Astrocyte (in vitro differentiated cells and primary cell): ENCODE results near the gene ADGRB3.

Source experiments
- CTCF ChIP-seq: IDR thresholded peaks from 2 replicates; pipeline ENCODE4 v1.5.1; 2011; ENCODE audit warnings: low read depth, mild to moderate bottlenecking, inconsistent platforms, low read length, moderate library complexity; ENCODE audit not compliant: insufficient read depth
- EZH2 ChIP-seq: IDR thresholded peaks from 2 replicates; pipeline ENCODE4 v1.6.1; 2012; ENCODE audit warnings: mild to moderate bottlenecking, low read length, inconsistent platforms; ENCODE audit not compliant: insufficient read depth

DNA sequence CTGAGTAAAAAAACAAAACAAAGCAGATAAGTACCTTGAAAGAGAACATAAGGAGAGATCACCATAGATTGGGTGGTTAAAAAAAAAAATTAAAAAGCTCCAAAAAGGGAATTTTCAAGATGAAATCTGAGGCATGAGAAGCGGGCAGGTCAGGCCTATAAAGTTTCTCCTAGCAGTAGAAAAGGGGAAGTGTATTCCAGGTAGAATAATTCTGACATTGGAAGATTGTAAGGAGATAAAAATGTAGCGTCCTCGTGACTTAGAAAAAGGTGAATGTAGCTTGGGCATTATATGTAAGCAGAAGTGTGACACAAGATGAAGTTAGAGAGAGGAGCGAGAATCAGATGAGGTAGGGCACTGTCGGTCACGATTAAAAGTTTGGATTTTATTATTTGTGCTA, 9.1 kb upstream of the ADGRB3 start:
- TF ChIP-seq EZH2 (no peak), CTCF (no peak)
